LNCaP clone FGC (cell line): ENCODE data around the gene KIAA1217.

ENCODE experiments used
- DNase-seq: peaks from one replicate; pipeline ENCODE4 v3.0.0-alpha.2; 2011; ENCODE audit warnings: low read depth
- H3K4me3 ChIP-seq: 2 replicates; pipeline ENCODE4 v1.5.1; 2011; ENCODE audit warnings: mild to moderate bottlenecking, low read depth, low read length, control low read depth
- TF ChIP-seq, protein P1 (sequence below): IDR thresholded peaks from 2 replicates; pipeline ENCODE4 v1.5.1; 2012; ENCODE audit warnings: mild to moderate bottlenecking; ENCODE audit not compliant: control insufficient read depth, insufficient read depth; ENCODE audit errors: extremely low read depth

KIAA1217 gene

DNA sequence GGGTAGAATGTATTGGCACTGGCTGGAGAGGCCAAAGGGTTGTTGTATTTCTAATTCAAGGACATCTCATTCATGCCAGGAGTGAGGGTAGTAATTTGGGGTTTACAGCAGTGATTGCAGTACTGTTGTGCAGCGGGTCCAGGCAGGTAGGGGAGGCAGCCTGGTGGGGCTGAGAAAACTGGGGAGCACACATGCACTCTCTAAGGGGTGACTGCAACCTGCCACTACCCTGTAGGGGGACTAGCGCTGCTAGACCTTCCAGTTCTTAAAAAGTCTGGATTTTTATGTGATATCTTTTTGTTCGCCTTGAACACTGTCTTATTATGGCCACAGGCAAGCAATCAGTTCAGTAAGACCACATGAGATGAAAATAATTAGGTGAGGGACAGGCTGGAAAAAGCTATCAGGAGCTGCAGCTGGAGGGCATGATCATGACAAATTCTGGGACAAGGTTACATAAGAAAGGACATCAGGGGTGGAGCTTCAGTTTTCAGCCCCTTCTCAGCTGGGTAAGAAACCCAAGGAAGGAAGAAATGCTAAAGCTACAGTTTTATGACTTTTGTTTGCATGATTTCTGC lies 365.7 kb downstream of the KIAA1217 start:
- H3K4me3 ChIP-seq = no peak overlapping the region
- TF ChIP-seq, protein P1, sequence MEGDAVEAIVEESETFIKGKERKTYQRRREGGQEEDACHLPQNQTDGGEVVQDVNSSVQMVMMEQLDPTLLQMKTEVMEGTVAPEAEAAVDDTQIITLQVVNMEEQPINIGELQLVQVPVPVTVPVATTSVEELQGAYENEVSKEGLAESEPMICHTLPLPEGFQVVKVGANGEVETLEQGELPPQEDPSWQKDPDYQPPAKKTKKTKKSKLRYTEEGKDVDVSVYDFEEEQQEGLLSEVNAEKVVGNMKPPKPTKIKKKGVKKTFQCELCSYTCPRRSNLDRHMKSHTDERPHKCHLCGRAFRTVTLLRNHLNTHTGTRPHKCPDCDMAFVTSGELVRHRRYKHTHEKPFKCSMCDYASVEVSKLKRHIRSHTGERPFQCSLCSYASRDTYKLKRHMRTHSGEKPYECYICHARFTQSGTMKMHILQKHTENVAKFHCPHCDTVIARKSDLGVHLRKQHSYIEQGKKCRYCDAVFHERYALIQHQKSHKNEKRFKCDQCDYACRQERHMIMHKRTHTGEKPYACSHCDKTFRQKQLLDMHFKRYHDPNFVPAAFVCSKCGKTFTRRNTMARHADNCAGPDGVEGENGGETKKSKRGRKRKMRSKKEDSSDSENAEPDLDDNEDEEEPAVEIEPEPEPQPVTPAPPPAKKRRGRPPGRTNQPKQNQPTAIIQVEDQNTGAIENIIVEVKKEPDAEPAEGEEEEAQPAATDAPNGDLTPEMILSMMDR = no peak
- no peak for DNase-seq

DNA sequence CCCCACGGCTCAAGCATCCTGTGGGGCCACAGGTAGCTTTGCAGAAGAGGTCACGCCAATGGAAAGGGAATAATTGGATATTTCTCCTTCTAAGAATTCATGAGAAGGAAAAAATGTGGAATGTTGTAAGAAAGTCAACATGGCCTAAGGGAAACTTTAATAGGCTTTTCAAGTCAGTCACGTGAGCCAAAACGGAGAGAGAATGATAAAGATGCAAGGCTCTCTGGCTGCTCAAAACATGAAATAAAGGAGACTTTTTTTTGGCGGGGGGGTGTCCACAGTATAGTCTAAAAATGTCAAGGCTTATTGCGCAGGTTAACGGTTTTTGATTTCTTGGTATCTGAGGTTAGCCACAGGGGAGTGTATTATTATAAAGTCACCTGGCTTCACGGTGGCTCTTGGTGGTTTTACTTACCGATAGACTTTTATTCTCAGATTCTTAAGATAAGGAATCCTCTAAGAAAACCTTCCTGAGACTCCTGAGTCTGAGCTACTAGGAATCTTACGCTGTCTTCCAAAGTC lies 366.6 kb downstream of the KIAA1217 start:
- no peak for DNase-seq
- TF ChIP-seq, protein P1 = no peak
- no peak overlapping the region for H3K4me3 ChIP-seq

DNA sequence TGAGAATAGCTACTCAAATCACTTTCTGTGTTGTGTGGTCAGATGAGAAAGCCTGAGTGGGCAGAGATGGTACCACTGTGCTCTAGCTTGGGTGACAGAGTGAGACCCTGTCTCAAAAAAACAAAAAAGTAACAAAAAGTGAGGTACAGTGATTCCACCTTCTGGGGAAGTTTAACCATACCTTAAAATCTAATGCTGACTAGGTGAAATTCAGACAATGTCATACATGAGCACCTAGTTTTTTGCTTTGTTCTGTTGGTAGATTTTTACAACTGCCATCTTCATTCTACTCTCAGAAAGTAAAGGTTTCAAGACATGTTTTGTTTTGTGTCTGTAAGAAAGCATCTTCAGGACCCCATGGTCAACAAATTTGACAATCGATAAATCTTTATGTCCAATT lies 370.5 kb downstream of the KIAA1217 start:
- DNase-seq = no peak
- no peak overlapping the region for H3K4me3 ChIP-seq
- TF ChIP-seq, protein P1 = no peak

DNA sequence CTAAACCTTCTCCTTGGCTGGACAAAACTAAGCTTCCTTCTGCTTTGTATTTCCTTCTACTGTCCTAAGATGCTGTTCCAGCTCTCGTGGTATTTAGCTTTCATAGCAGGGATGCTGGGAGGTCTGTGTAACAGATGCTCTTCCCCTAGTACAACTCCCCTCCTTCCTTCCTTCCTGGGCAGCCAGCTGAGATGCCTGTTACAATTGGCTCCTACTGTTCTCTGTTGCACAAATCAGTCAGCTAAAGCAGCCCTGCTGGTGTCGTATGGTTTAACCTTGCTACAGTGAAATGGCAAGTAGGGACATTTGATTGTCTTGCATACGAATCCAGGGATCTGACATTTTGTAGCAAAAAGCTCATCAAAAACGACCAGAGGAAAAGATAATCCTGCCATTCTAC lies 371.0 kb downstream of the KIAA1217 start:
- H3K4me3 ChIP-seq = no peak overlapping the region
- TF ChIP-seq, protein P1 = no peak
- DNase-seq = no peak

DNA sequence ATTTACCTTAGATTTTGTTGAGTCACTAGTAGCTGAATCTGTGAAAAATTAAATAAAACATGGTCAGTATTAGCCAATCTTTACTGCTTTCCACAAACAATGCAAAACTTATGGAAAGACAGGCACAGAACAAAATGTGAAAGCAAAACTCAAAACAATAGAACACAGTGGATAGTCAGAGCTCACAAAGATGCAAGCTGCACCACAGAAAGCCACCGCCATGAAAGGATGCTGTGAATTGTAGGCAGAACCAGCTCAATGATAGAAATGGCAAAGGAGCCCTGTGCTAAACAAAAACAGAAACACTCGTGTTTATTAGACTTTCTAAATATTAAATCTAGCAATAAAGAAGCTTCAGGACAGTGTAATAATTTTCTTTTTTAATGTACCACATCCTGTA lies 380.3 kb downstream of the KIAA1217 start:
- DNase-seq = no peak
- H3K4me3 ChIP-seq = no peak overlapping the region
- TF ChIP-seq, protein P1 = no peak

DNA sequence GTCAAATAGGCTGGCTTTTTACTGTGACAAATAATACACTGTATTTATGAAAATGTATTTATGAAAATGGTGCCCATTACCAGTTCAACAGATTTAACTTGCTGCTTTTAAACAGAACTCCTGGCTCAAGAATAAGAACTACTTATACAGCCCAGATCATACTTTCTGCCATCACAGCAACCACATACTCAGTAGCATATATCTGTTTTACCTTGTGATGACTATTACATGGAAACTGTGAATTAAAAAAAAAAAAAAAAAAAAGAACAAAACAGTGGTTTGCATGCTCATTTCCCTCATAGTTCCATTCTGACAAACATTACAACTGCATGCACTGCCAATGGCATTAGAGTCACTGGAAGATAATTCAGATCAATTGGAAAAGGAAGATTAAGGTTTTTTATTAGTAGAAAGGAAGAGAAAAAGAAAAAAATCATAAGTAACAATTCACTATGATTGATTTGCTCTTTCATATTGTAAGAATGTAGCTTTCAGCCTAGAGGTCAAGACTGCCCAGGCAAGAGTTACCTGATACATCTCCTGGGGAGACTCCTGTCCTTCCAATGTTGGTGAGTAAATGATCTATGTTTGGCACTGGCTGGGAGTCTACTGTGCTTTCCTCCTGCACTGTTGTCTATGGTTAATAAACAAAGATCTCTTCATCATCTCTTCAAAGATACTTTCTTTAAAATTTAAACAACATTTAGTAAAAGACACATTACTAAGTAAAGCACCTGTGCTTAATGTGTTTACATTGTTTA lies 381.9 kb downstream of the KIAA1217 start:
- DNase-seq = no peak
- TF ChIP-seq, protein P1 = no peak
- H3K4me3 ChIP-seq = no peak overlapping the region
